Occipital lobe (tissue), 2 donors: ENCODE measurements around the gene ZNF718. TPM values are rescaled to one million over a fixed set of nuclear protein-coding genes. Genes with fewer than 3 reads are reported as not detected.
"Not testable (repeated sequence)": the region's sequence is repeated elsewhere in the genome, so short reads cannot be mapped to it uniquely, and the experiment has no call there.

Experiments used
- DNase-seq: peaks from one replicate; lab custom pipeline; 2025; lab: John Stamatoyannopoulos, UW
- total RNA-seq: library from RNA; depleted of rRNA; stranded (reverse); fragments of >200 nt; gene quantifications from one replicate; pipeline ENCODE4 v1.2.3, GENCODE V29; 2014

The ZNF718 gene
- total RNA-seq = 22.8 TPM

GRCh38 chr4:124275-125081, at the start of gene ZNF718:
ZNF718 (plus strand) TSS chr4:124501; CDS start chr4:124671, 170 bp downstream.
- peak; percentile 95 for DNase-seq

- no peak for DNase-seq
Observed at GRCh38 chr4:85951-86350, 38.4 kb upstream of the ZNF718 start.

- DNase-seq = not testable (repeated sequence)
Observed at GRCh38 chr4:86559-87324, 37.6 kb upstream of the ZNF718 start.

- no peak for DNase-seq
Observed at GRCh38 chr4:98386-98785, 25.9 kb upstream of the ZNF718 start.

GRCh38 chr4:99863-100262, 24.4 kb upstream of the ZNF718 start:
- DNase-seq = no peak

- DNase-seq = no peak
Observed at GRCh38 chr4:107083-107443, 17.2 kb upstream of the ZNF718 start.

- no peak for DNase-seq
Observed at GRCh38 chr4:107444-108429, 16.6 kb upstream of the ZNF718 start.

- DNase-seq = no peak
Observed at GRCh38 chr4:112771-113170, 11.5 kb upstream of the ZNF718 start.

GRCh38 chr4:113732-114131, 10.6 kb upstream of the ZNF718 start:
- no peak for DNase-seq

- DNase-seq = no peak
Observed at GRCh38 chr4:114149-114548, 10.2 kb upstream of the ZNF718 start.

GRCh38 chr4:116499-116898, 7.8 kb upstream of the ZNF718 start:
- no peak for DNase-seq

- DNase-seq = no peak
Observed at GRCh38 chr4:120616-121015, 3.7 kb upstream of the ZNF718 start.

GRCh38 chr4:121408-122084, 2.8 kb upstream of the ZNF718 start:
- no peak for DNase-seq

- not testable (repeated sequence) for DNase-seq
Observed at GRCh38 chr4:123922-124274, 403 bp upstream of the ZNF718 start.

- DNase-seq = peak; percentile 7
Observed at GRCh38 chr4:125091-125771, 930 bp downstream of the ZNF718 start.

- DNase-seq = no peak
Observed at GRCh38 chr4:125833-126232, 1.5 kb downstream of the ZNF718 start.

- no peak for DNase-seq
Observed at GRCh38 chr4:132483-132882, 8.2 kb downstream of the ZNF718 start.

GRCh38 chr4:138935-139334, 14.6 kb downstream of the ZNF718 start:
- DNase-seq = no peak

- DNase-seq = no peak
Observed at GRCh38 chr4:139691-140090, 15.4 kb downstream of the ZNF718 start.

GRCh38 chr4:146621-147020, 22.3 kb downstream of the ZNF718 start:
- no peak for DNase-seq

GRCh38 chr4:147233-147632, 22.9 kb downstream of the ZNF718 start:
- DNase-seq = no peak
